Measurements from ENCODE around the gene TGFBR3.

DNA sequence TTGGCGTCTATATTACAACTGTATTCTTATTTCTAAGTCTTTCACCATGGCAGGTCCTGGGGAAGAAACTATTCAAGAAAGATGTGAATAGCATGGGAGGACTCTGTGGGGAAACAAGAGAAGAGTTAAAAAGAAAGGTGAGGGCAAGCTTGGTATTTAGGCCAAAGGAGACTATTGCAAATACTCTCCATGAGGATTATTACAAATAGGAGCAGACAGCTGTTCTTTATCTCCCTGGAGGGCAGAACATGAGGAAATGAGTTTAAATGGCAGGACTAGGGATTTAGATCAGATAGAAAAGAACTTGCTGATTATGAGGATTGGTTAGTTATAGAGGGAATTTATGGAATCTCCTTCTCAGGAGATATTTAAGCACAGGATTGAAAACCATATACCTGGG, 198.5 kb downstream of the TGFBR3 start:
- TF ChIP-seq CTCF (IDR thresholded peaks at IDR 0.05), result no peak
- TF ChIP-seq POLR2A (IDR thresholded peaks at IDR 0.05), result no peak
- no peak for TF ChIP-seq POLR2AphosphoS5 (IDR thresholded peaks at IDR 0.05)
